Ovary (tissue), 3 donors: ENCODE measurements around the gene PXT1.

ENCODE experiments used
- CTCF ChIP-seq, 3 donors: fragments of 450-650 bp in 2 of 3; fragments of 200-600 bp in 1 of 3; IDR thresholded peaks; one replicate each; pipeline versions ENCODE4 v1.5.1 to v1.8.0; 2016 to 2022; ENCODE audit warnings: antibody characterized with exemption in 3 of 3, mild to moderate bottlenecking in 1 of 3
- EP300 ChIP-seq: sonication (generic); formaldehyde crosslinking; IDR thresholded peaks from one replicate; pipeline ENCODE4 v1.6.1; 2017; ENCODE audit warnings: antibody characterized with exemption
- POLR2A ChIP-seq: fragments of 450-650 bp; IDR thresholded peaks from one replicate; pipeline ENCODE4 v1.6.1; 2017; ENCODE audit warnings: antibody characterized with exemption, mild to moderate bottlenecking, moderate library complexity
- donor health status: DM: no; HTN: no; CAD: no.

DNA sequence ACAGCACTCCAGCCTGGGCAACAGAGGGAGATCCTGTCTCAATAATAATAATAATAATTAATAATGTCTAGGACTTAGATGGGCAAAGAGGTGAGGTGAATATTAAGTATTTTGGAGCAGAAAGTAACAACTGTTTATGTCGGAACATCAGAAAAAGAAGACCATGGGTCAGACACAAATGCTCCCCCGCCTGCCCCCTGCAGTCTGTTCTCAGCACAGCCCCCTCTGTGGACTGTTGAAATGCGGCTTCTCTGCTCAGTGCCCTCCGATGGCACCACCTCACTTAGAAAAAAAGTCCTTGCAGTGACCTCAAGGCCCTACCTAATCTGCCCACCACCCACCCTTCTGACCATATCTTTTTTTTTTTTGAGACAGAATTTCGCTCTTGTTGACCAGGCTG lies 50.0 kb downstream of the PXT1 start:
- no peak for TF ChIP-seq CTCF (IDR thresholded peaks at IDR 0.05)
- no peak for TF ChIP-seq POLR2A
- no peak for TF ChIP-seq EP300
